SK-N-SH treated with all-trans-retinoic acid at 6 μM for 48 hours (cell line): ENCODE measurements around the gene EDIL3.
A peak's percentile ranks its signal among the peaks of the same experiment; 100 is the strongest.

ENCODE experiments used
- ATAC-seq: fragments of 200-7000 bp; cut with Tn5 transposase; 3 replicates; pipeline ENCODE4 v1.9.1; 2020; ENCODE audit warnings: mild to moderate bottlenecking, moderate library complexity
- ARNTL ChIP-seq: fragments of 450-650 bp; formaldehyde crosslinking; IDR thresholded peaks from 2 replicates; pipeline ENCODE4 v1.5.0; 2020; ENCODE audit warnings: low read depth, mild to moderate bottlenecking, moderate library complexity, borderline replicate concordance
- BACH2 ChIP-seq: fragments of 250-450 bp; sonication (Bioruptor Pico); IDR thresholded peaks from 2 replicates; pipeline ENCODE4 v1.9.0; 2021; ENCODE audit warnings: mild to moderate bottlenecking, borderline replicate concordance
- CSDC2 ChIP-seq: fragments of 250-450 bp; sonication (Bioruptor Pico); IDR thresholded peaks from 2 replicates; pipeline ENCODE4 v1.5.0; 2020; ENCODE audit warnings: mild to moderate bottlenecking, moderate library complexity
- ESRRG ChIP-seq: fragments of 250-450 bp; sonication (Bioruptor Pico); IDR thresholded peaks from 2 replicates; pipeline ENCODE4 v1.6.1; 2021; ENCODE audit warnings: mild to moderate bottlenecking
- GLIS3 ChIP-seq: fragments of 250-450 bp; sonication (Bioruptor Pico); IDR thresholded peaks from 2 replicates; pipeline ENCODE4 v1.5.0; 2020; ENCODE audit warnings: mild to moderate bottlenecking, moderate library complexity
- ISL1 ChIP-seq: fragments of 250-450 bp; sonication (Bioruptor Pico); IDR thresholded peaks from 2 replicates; pipeline ENCODE4 v2.1.2; 2022; ENCODE audit warnings: mild to moderate bottlenecking, moderate library complexity
- PATZ1 ChIP-seq: fragments of 250-450 bp; sonication (Bioruptor Pico); IDR thresholded peaks from 2 replicates; pipeline ENCODE4 v1.8.0; 2020; ENCODE audit warnings: mild to moderate bottlenecking, moderate library complexity, borderline replicate concordance
- PPARA ChIP-seq: fragments of 250-450 bp; sonication (Bioruptor Pico); IDR thresholded peaks from 2 replicates; pipeline ENCODE4 v1.5.0; 2020; ENCODE audit warnings: mild to moderate bottlenecking, borderline replicate concordance
- RARB ChIP-seq: fragments of 250-450 bp; sonication (Bioruptor Pico); IDR thresholded peaks from 2 replicates; pipeline ENCODE4 v1.8.0; 2021; ENCODE audit warnings: mild to moderate bottlenecking, moderate library complexity
- SNAI2 ChIP-seq: fragments of 250-450 bp; sonication (Bioruptor Pico); IDR thresholded peaks from 2 replicates; pipeline ENCODE4 v1.5.0; 2020; ENCODE audit warnings: mild to moderate bottlenecking, moderate library complexity
- TOX ChIP-seq: fragments of 250-450 bp; sonication (Bioruptor Pico); IDR thresholded peaks from 2 replicates; pipeline ENCODE4 v1.8.0; 2021; ENCODE audit warnings: mild to moderate bottlenecking, moderate library complexity, borderline replicate concordance
- TSHZ2 ChIP-seq: fragments of 250-450 bp; sonication (Bioruptor Pico); IDR thresholded peaks from 2 replicates; pipeline ENCODE4 v1.5.0; 2020; ENCODE audit warnings: mild to moderate bottlenecking, moderate library complexity
- ZC3H10 ChIP-seq: fragments of 250-450 bp; sonication (Bioruptor Pico); IDR thresholded peaks from 2 replicates; pipeline ENCODE4 v1.5.1; 2021; ENCODE audit warnings: mild to moderate bottlenecking, moderate library complexity
- ZFP3 ChIP-seq: fragments of 250-450 bp; sonication (Bioruptor Pico); IDR thresholded peaks from 2 replicates; pipeline ENCODE4 v1.5.0; 2020; ENCODE audit warnings: mild to moderate bottlenecking, moderate library complexity
- ZFP30 ChIP-seq: fragments of 450-650 bp; formaldehyde crosslinking; IDR thresholded peaks from 2 replicates; pipeline ENCODE4 v1.5.0; 2022; ENCODE audit warnings: mild to moderate bottlenecking, moderate library complexity
- ZNF565 ChIP-seq: fragments of 450-650 bp; formaldehyde crosslinking; conservative IDR thresholded peaks from 2 replicates; pipeline ENCODE4 v1.5.0; 2020; ENCODE audit warnings: low read depth, mild to moderate bottlenecking, moderate library complexity
- ZNF8 ChIP-seq: fragments of 450-650 bp; formaldehyde crosslinking; IDR thresholded peaks from 2 replicates; pipeline ENCODE4 v1.5.0; 2020; ENCODE audit warnings: mild to moderate bottlenecking, moderate library complexity
- TF ChIP-seq, protein P1 (sequence below): fragments of 250-450 bp; sonication (Bioruptor Pico); IDR thresholded peaks from 2 replicates; pipeline ENCODE4 v1.5.1; 2020; ENCODE audit warnings: low read depth, mild to moderate bottlenecking, moderate library complexity
- TF ChIP-seq, protein P2 (sequence below): fragments of 250-450 bp; sonication (Bioruptor Pico); IDR thresholded peaks from 2 replicates; pipeline ENCODE4 v1.5.1; 2021; ENCODE audit warnings: mild to moderate bottlenecking, moderate library complexity
- TF ChIP-seq, protein P3 (sequence below): fragments of 250-450 bp; sonication (Bioruptor Pico); IDR thresholded peaks from 2 replicates; pipeline ENCODE4 v1.8.0; 2021; ENCODE audit warnings: low read depth, mild to moderate bottlenecking, moderate library complexity, borderline replicate concordance

The EDIL3 gene

GRCh38 chr5:84242286-84242685, 142.4 kb downstream of the EDIL3 start:
- ATAC-seq: peak; percentile 59
- TF ChIP-seq ZFP3 (no peak), CSDC2 (CRISPR knock-in tag) (no peak), SNAI2 (no peak), TOX (CRISPR knock-in tag) (no peak), GLIS3 (no peak)

GRCh38 chr5:84239494-84239893, 145.2 kb downstream of the EDIL3 start:
- TF ChIP-seq TOX (CRISPR knock-in tag) (no peak), ZNF565 (CRISPR knock-in tag) (no peak), ISL1 (CRISPR knock-in tag) (no peak), ZC3H10 (CRISPR knock-in tag) (no peak), GLIS3 (no peak), BACH2 (CRISPR knock-in tag) (no peak), TSHZ2 (CRISPR knock-in tag) (no peak)
- TF ChIP-seq, protein P1, sequence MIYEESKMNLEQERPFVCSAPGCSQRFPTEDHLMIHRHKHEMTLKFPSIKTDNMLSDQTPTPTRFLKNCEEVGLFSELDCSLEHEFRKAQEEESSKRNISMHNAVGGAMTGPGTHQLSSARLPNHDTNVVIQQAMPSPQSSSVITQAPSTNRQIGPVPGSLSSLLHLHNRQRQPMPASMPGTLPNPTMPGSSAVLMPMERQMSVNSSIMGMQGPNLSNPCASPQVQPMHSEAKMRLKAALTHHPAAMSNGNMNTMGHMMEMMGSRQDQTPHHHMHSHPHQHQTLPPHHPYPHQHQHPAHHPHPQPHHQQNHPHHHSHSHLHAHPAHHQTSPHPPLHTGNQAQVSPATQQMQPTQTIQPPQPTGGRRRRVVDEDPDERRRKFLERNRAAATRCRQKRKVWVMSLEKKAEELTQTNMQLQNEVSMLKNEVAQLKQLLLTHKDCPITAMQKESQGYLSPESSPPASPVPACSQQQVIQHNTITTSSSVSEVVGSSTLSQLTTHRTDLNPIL (CRISPR knock-in tag): no peak
- no peak for ATAC-seq

GRCh38 chr5:84237126-84237525, 147.6 kb downstream of the EDIL3 start:
- TF ChIP-seq ZC3H10 (CRISPR knock-in tag) (peak; percentile 95), PATZ1 (CRISPR knock-in tag) (peak; percentile 81; the same call in 1 of the 2 replicates), RARB (CRISPR knock-in tag) (peak; percentile 86; the same call in 1 of the 2 replicates), TOX (CRISPR knock-in tag) (peak; percentile 87), ZNF565 (CRISPR knock-in tag) (no peak)
- TF ChIP-seq, all 23 proteins: peak for 4
- peak; percentile 84 for ATAC-seq

- ATAC-seq: no peak
- TF ChIP-seq ESRRG (CRISPR knock-in tag) (no peak), ZNF8 (CRISPR knock-in tag) (no peak), RARB (CRISPR knock-in tag) (no peak), ISL1 (CRISPR knock-in tag) (no peak), ZC3H10 (CRISPR knock-in tag) (no peak), ARNTL (CRISPR knock-in tag) (no peak), PPARA (CRISPR knock-in tag) (no peak), ZNF565 (CRISPR knock-in tag) (no peak), ZFP30 (CRISPR knock-in tag) (no peak), TOX (CRISPR knock-in tag) (no peak)
- TF ChIP-seq, protein P2, sequence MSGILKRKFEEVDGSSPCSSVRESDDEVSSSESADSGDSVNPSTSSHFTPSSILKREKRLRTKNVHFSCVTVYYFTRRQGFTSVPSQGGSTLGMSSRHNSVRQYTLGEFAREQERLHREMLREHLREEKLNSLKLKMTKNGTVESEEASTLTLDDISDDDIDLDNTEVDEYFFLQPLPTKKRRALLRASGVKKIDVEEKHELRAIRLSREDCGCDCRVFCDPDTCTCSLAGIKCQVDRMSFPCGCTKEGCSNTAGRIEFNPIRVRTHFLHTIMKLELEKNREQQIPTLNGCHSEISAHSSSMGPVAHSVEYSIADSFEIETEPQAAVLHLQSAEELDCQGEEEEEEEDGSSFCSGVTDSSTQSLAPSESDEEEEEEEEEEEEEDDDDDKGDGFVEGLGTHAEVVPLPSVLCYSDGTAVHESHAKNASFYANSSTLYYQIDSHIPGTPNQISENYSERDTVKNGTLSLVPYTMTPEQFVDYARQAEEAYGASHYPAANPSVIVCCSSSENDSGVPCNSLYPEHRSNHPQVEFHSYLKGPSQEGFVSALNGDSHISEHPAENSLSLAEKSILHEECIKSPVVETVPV (CRISPR knock-in tag): no peak
- TF ChIP-seq, protein P3, sequence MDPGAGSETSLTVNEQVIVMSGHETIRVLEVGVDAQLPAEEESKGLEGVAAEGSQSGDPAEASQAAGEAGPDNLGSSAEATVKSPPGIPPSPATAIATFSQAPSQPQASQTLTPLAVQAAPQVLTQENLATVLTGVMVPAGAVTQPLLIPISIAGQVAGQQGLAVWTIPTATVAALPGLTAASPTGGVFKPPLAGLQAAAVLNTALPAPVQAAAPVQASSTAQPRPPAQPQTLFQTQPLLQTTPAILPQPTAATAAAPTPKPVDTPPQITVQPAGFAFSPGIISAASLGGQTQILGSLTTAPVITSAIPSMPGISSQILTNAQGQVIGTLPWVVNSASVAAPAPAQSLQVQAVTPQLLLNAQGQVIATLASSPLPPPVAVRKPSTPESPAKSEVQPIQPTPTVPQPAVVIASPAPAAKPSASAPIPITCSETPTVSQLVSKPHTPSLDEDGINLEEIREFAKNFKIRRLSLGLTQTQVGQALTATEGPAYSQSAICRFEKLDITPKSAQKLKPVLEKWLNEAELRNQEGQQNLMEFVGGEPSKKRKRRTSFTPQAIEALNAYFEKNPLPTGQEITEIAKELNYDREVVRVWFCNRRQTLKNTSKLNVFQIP (CRISPR knock-in tag): no peak
These were observed 153.2 kb downstream of the EDIL3 start for GRCh38 chr5:84231433-84231832.
